Neural cell (in vitro differentiated cells): ENCODE data around the gene SUFU. TPM values are rescaled to one million over a fixed set of nuclear protein-coding genes. Genes with fewer than 3 reads are reported as not detected.

ENCODE experiments used
- H2AFZ ChIP-seq: fragments of 200-600, 300-800 bp; sonication (generic), shearing (Covaris generic); 2 replicates; pipeline ENCODE4 v1.6.0; 2014; ENCODE audit warnings: low read depth, mild to moderate bottlenecking, antibody characterized with exemption, low read length, moderate library complexity
- H3F3A ChIP-seq: fragments of 200-600 bp; shearing (Covaris generic); 2 replicates; pipeline ENCODE4 v1.6.1; 2016; ENCODE audit warnings: mild to moderate bottlenecking, moderate library complexity, mixed read lengths, antibody characterized with exemption, low read length; ENCODE audit not compliant: insufficient read depth, poor library complexity, severe bottlenecking
- H3K27ac ChIP-seq: fragments of 200-600, 300-800 bp; sonication (generic), shearing (Covaris generic); 2 replicates; pipeline ENCODE4 v1.5.1; 2014; ENCODE audit warnings: mild to moderate bottlenecking, low read length, moderate library complexity
- H3K27me3 ChIP-seq: fragments of 300-800, 200-600 bp; sonication (generic), shearing (Covaris generic); 2 replicates; pipeline ENCODE4 v1.6.0; 2014; ENCODE audit warnings: mild to moderate bottlenecking, low read depth, low read length, moderate library complexity; ENCODE audit not compliant: insufficient read depth
- H3K36me3 ChIP-seq: fragments of 300-800, 200-600 bp; sonication (generic), shearing (Covaris generic); 2 replicates; pipeline ENCODE4 v1.5.1; 2014; ENCODE audit warnings: mild to moderate bottlenecking, antibody characterized with exemption, low read length, moderate library complexity; ENCODE audit not compliant: insufficient read depth
- H3K4me2 ChIP-seq: fragments of 300-800, 200-600 bp; sonication (generic), shearing (Covaris generic); 2 replicates; pipeline ENCODE4 v1.6.0; 2014; ENCODE audit warnings: mild to moderate bottlenecking, low read length
- H3K4me3 ChIP-seq: fragments of 300-800, 200-600 bp; sonication (generic), shearing (Covaris generic); 2 replicates; pipeline ENCODE4 v1.5.1; 2014; ENCODE audit warnings: mild to moderate bottlenecking, low read length, moderate library complexity
- H3K79me2 ChIP-seq: fragments of 200-600 bp; shearing (Covaris generic); replicated peaks from 2 replicates; pipeline ENCODE4 v1.6.0; 2014; ENCODE audit warnings: mild to moderate bottlenecking, low read length, moderate library complexity; ENCODE audit not compliant: insufficient read depth
- H3K9ac ChIP-seq: fragments of 300-800, 200-600 bp; sonication (generic), shearing (Covaris generic); 2 replicates; pipeline ENCODE4 v1.6.1; 2016; ENCODE audit warnings: mild to moderate bottlenecking, low read length, mixed read lengths
- H3K9me2 ChIP-seq: fragments of 200-600 bp; shearing (Covaris generic); 2 replicates; pipeline ENCODE4 v1.6.1; 2016; ENCODE audit warnings: mild to moderate bottlenecking, low read length, mixed read lengths; ENCODE audit not compliant: insufficient read depth
- H3K9me3 ChIP-seq: fragments of 200-600, 300-800 bp; sonication (generic), shearing (Covaris generic); 2 replicates; pipeline ENCODE4 v1.6.1; 2016; ENCODE audit warnings: mild to moderate bottlenecking, mixed run types, low read length, moderate library complexity, mixed read lengths
- H4K20me1 ChIP-seq: fragments of 200-600 bp; shearing (Covaris generic); 2 replicates; pipeline ENCODE4 v1.6.1; 2016; ENCODE audit warnings: mild to moderate bottlenecking, mixed run types; ENCODE audit not compliant: insufficient read depth
- CTCF ChIP-seq: fragments of 450-650 bp; IDR thresholded peaks from 2 replicates; pipeline ENCODE4 v1.5.1; 2014; ENCODE audit warnings: antibody characterized with exemption, mild to moderate bottlenecking, moderate library complexity; ENCODE audit not compliant: poor library complexity, severe bottlenecking
- EP300 ChIP-seq: fragments of 450-650 bp; conservative IDR thresholded peaks from 2 replicates; pipeline ENCODE4 v1.6.1; 2014; ENCODE audit warnings: antibody characterized with exemption, mild to moderate bottlenecking, moderate library complexity; ENCODE audit not compliant: poor library complexity, severe bottlenecking
- EZH2 ChIP-seq: fragments of 200-600, 300-800 bp; shearing (Covaris generic), sonication (generic); IDR thresholded peaks from 2 replicates; pipeline ENCODE4 v1.6.1; 2014; ENCODE audit warnings: antibody characterized with exemption, low read length, borderline replicate concordance, mild to moderate bottlenecking; ENCODE audit not compliant: insufficient read depth, poor library complexity, severe bottlenecking
- MXI1 ChIP-seq: fragments of 450-650 bp; conservative IDR thresholded peaks from 2 replicates; pipeline ENCODE4 v1.6.1; 2014; ENCODE audit warnings: antibody characterized with exemption, mild to moderate bottlenecking; ENCODE audit not compliant: poor library complexity, severe bottlenecking
- POLR2AphosphoS5 ChIP-seq: IDR thresholded peaks from 2 replicates; pipeline ENCODE4 v1.6.1; 2012
- RAD21 ChIP-seq: fragments of 450-650 bp; conservative IDR thresholded peaks from 2 replicates; pipeline ENCODE4 v1.6.1; 2014; ENCODE audit warnings: antibody characterized with exemption, mild to moderate bottlenecking, moderate library complexity
- SMC3 ChIP-seq: fragments of 450-650 bp; conservative IDR thresholded peaks from 2 replicates; pipeline ENCODE4 v1.6.1; 2014; ENCODE audit warnings: antibody characterized with exemption, mild to moderate bottlenecking, moderate library complexity; ENCODE audit not compliant: poor library complexity
- TAF1 ChIP-seq: IDR thresholded peaks from 2 replicates; pipeline ENCODE4 v1.6.1; 2012; ENCODE audit warnings: low read depth
- polyA plus RNA-seq: library from polyadenylated mRNA; depleted of rRNA; stranded (reverse); fragments of >200 nt; gene quantifications from 2 replicates; pipeline ENCODE4 v1.2.3, GENCODE V29; 2014
- TF ChIP-seq, protein P1 (sequence below): IDR thresholded peaks from 2 replicates; pipeline ENCODE4 v1.6.1; 2012; ENCODE audit warnings: borderline replicate concordance

The SUFU gene
- polyA plus RNA-seq, 1 donor from 2014 or later: 4.8 TPM

DNA sequence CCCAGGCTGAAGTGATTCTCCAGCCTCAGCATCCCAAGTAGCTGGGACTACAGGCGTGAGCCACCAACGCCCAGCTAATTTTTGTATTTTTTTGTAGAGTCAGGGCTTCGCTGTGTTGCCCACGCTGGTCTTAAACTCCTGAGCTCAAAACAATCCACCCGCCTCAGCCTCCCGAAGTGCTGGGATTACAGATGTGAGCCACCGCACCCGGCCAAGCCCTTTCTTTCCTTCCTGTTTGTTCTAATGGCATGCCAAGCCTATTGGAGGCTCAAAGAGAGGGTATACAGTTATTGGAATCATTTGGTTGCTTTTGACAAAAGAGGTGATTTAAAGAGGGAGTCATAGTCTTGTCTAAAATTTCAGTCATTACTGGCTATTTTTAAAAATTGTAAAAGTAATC is 94.5 kb downstream of the SUFU start:
- H3F3A ChIP-seq: no peaks in the 10 kb centered on the region
- no peak overlapping the region for H3K27ac ChIP-seq
- TF ChIP-seq MXI1: no peak
- TF ChIP-seq CTCF: no peak
- no peak for TF ChIP-seq EZH2
- no peak for TF ChIP-seq TAF1
- TF ChIP-seq POLR2AphosphoS5: no peak
- no peak for TF ChIP-seq EP300
- TF ChIP-seq SMC3: no peak
- TF ChIP-seq RAD21: no peak
- no peaks in the 10 kb centered on the region for H3K27me3 ChIP-seq
- H3K4me2 ChIP-seq: no peak overlapping the region
- H2AFZ ChIP-seq: no peak overlapping the region
- no peak overlapping the region for H3K4me3 ChIP-seq
- no peaks in the 10 kb centered on the region for H4K20me1 ChIP-seq
- H3K9me3 ChIP-seq: no peaks in the 10 kb centered on the region
- no peak overlapping the region for H3K9ac ChIP-seq
- no peaks in the 10 kb centered on the region for H3K79me2 ChIP-seq
- no peaks in the 10 kb centered on the region for H3K36me3 ChIP-seq
- no peaks in the 10 kb centered on the region for H3K9me2 ChIP-seq

GRCh38 chr10:102599565-102600327 is 96.0 kb downstream of the SUFU start:
- Histone ChIP-seq H3K9me2 (no peaks in the 10 kb centered on the region), H3K27me3 (no peaks in the 10 kb centered on the region), H3K79me2 (no peaks in the 10 kb centered on the region), H4K20me1 (no peaks in the 10 kb centered on the region), H3K4me2 (no peak overlapping the region), H3K27ac (no peak overlapping the region), H3F3A (no peaks in the 10 kb centered on the region), H3K9ac (no peak overlapping the region), H2AFZ (no peak overlapping the region), H3K36me3 (no peaks in the 10 kb centered on the region), H3K4me3 (no peak overlapping the region), H3K9me3 (no peaks in the 10 kb centered on the region)
- TF ChIP-seq CTCF (no peak), SMC3 (no peak), MXI1 (no peak), TAF1 (no peak), POLR2AphosphoS5 (no peak), EP300 (no peak), RAD21 (no peak), EZH2 (no peak)
- TF ChIP-seq, protein P1, sequence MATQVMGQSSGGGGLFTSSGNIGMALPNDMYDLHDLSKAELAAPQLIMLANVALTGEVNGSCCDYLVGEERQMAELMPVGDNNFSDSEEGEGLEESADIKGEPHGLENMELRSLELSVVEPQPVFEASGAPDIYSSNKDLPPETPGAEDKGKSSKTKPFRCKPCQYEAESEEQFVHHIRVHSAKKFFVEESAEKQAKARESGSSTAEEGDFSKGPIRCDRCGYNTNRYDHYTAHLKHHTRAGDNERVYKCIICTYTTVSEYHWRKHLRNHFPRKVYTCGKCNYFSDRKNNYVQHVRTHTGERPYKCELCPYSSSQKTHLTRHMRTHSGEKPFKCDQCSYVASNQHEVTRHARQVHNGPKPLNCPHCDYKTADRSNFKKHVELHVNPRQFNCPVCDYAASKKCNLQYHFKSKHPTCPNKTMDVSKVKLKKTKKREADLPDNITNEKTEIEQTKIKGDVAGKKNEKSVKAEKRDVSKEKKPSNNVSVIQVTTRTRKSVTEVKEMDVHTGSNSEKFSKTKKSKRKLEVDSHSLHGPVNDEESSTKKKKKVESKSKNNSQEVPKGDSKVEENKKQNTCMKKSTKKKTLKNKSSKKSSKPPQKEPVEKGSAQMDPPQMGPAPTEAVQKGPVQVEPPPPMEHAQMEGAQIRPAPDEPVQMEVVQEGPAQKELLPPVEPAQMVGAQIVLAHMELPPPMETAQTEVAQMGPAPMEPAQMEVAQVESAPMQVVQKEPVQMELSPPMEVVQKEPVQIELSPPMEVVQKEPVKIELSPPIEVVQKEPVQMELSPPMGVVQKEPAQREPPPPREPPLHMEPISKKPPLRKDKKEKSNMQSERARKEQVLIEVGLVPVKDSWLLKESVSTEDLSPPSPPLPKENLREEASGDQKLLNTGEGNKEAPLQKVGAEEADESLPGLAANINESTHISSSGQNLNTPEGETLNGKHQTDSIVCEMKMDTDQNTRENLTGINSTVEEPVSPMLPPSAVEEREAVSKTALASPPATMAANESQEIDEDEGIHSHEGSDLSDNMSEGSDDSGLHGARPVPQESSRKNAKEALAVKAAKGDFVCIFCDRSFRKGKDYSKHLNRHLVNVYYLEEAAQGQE: no peak
